A549 (cell line): ENCODE measurements around the gene THEM4. TPM values are rescaled to one million over a fixed set of nuclear protein-coding genes. Genes with fewer than 3 reads are reported as not detected.
A peak's percentile ranks its signal among the peaks of the same experiment; 100 is the strongest.
"Not testable (repeated sequence)": the region's sequence is repeated elsewhere in the genome, so short reads cannot be mapped to it uniquely, and the experiment has no call there.

ENCODE experiments used
- ATAC-seq, 2 experiments: fragments of 200-7000 bp in 1 of 2; fragments of >200 bp in 1 of 2; cut with Nextera tagmentation in 1 of 2; cut with Tn5 transposase in 1 of 2; 3 replicates each; pipeline versions ENCODE4 v1.8.0 to v1.9.1; 2018 to 2020; ENCODE audit warnings: mild to moderate bottlenecking in 1 of 2, moderate library complexity in 1 of 2
- CTCF ChIA-PET: fragments of 300-600 bp; sonication (Branson Sonifier 250); formaldehyde crosslinking; extraction: SDS; loops from one replicate; lab custom pipeline; 2021; ENCODE audit warnings: antibody characterized with exemption, inconsistent platforms; lab: Yijun Ruan, JAX
- POLR2A ChIA-PET: fragments of 350-600 bp; formaldehyde crosslinking; extraction: SDS; loops from one replicate; lab custom pipeline; 2021; ENCODE audit warnings: antibody characterized with exemption, inconsistent platforms; lab: Yijun Ruan, JAX
- DNase-seq, 2 experiments: peaks; one replicate each; pipeline versions ENCODE4 v3.0.0 to v3.0.0-alpha.2; 2011 to 2016; ENCODE audit warnings: low read depth in 1 of 2, low spot score in 1 of 2
- FAIRE-seq: peaks from 2 replicates; lab custom pipeline; 2011; peaks lifted over from hg19 to GRCh38; lab: Jason Lieb, UNC
- H3K27ac ChIP-seq, 2 experiments: fragments of >200 bp; sonication (Bioruptor Twin); formaldehyde crosslinking; 3 replicates each; pipeline ENCODE4 v1.5.1; 2016 to 2017
- H3K4me1 ChIP-seq: fragments of >200 bp; sonication (Bioruptor Twin); formaldehyde crosslinking; 3 replicates; pipeline ENCODE4 v1.6.1; 2016
- H3K4me2 ChIP-seq: fragments of >200 bp; sonication (Bioruptor Twin); formaldehyde crosslinking; 3 replicates; pipeline ENCODE4 v1.6.1; 2016
- H3K4me3 ChIP-seq: fragments of >200 bp; sonication (Bioruptor Twin); formaldehyde crosslinking; 3 replicates; pipeline ENCODE4 v1.5.1; 2016
- H3K9me3 ChIP-seq: fragments of >200 bp; sonication (Bioruptor Twin); formaldehyde crosslinking; 3 replicates; pipeline ENCODE4 v1.6.1; 2016
- CHD4 ChIP-seq: fragments of 200-600 bp; sonication (generic); IDR thresholded peaks from 2 replicates; pipeline ENCODE4 v1.6.1; 2016; ENCODE audit warnings: antibody characterized with exemption, mild to moderate bottlenecking, borderline replicate concordance
- FOSB ChIP-seq: fragments of 250-450 bp; sonication (Bioruptor Pico); IDR thresholded peaks from 2 replicates; pipeline ENCODE4 v1.5.0; 2020; ENCODE audit warnings: mild to moderate bottlenecking, moderate library complexity
- HOXA7 ChIP-seq: fragments of 250-450 bp; sonication (Bioruptor Pico); IDR thresholded peaks from 2 replicates; pipeline ENCODE4 v1.5.0; 2020; ENCODE audit warnings: mild to moderate bottlenecking, moderate library complexity
- HOXB13 ChIP-seq: fragments of 250-450 bp; sonication (Bioruptor Pico); IDR thresholded peaks from 2 replicates; pipeline ENCODE4 v1.5.0; 2020; ENCODE audit warnings: low read depth, mild to moderate bottlenecking, moderate library complexity
- HOXB5 ChIP-seq: fragments of 250-450 bp; sonication (Bioruptor Pico); IDR thresholded peaks from 2 replicates; pipeline ENCODE4 v1.5.0; 2020; ENCODE audit warnings: mild to moderate bottlenecking, moderate library complexity
- JUN ChIP-seq, 2 experiments: fragments of >200 bp; sonication (Bioruptor Twin); formaldehyde crosslinking; IDR thresholded peaks; 2 replicates in 1 of 2; 3 replicates in 1 of 2; pipeline ENCODE4 v1.6.1; 2016 to 2017
- MAFK ChIP-seq: fragments of 450-650 bp; IDR thresholded peaks from 2 replicates; pipeline ENCODE4 v1.6.1; 2014; ENCODE audit not compliant: partially characterized antibody
- MYC ChIP-seq: IDR thresholded peaks from 2 replicates; pipeline ENCODE4 v1.6.1; 2012; ENCODE audit warnings: mild to moderate bottlenecking, inconsistent platforms, low read length, improper control_type of control experiment, borderline replicate concordance
- NFE2L2 ChIP-seq: fragments of 150-350 bp; conservative IDR thresholded peaks from 2 replicates; pipeline ENCODE4 v1.6.1; 2014; ENCODE audit warnings: low read length
- SMC3 ChIP-seq: fragments of >200 bp; sonication (Bioruptor Twin); formaldehyde crosslinking; IDR thresholded peaks from 3 replicates; pipeline ENCODE4 v1.6.1; 2018; ENCODE audit warnings: inconsistent platforms
- SREBF2 ChIP-seq: fragments of 450-650 bp; IDR thresholded peaks from 2 replicates; pipeline ENCODE4 v1.6.1; 2014; ENCODE audit warnings: mild to moderate bottlenecking, moderate library complexity
- TFCP2L1 ChIP-seq: fragments of 250-450 bp; sonication (Bioruptor Pico); IDR thresholded peaks from 2 replicates; pipeline ENCODE4 v1.5.0; 2021; ENCODE audit warnings: mild to moderate bottlenecking
- TP53 ChIP-seq: fragments of 250-450 bp; sonication (Bioruptor Pico); IDR thresholded peaks from 2 replicates; pipeline ENCODE4 v1.5.0; 2021; ENCODE audit warnings: mild to moderate bottlenecking, moderate library complexity
- WGBS: methylation state at CpG from one replicate; pipeline ENCODE4 v1.1.6; 2017; ENCODE audit errors: missing lambda C conversion rate; 5-methylcytosine and 5-hydroxymethylcytosine counted together
- polyA plus RNA-seq, 4 experiments: library from polyadenylated mRNA; depleted of rRNA in 3 of 4; stranded (reverse); fragments of >200 nt; fragmentation: RNase III in 1 of 4; extraction: RNeasy Plus Mini Kit Qiagen cat#74134 plus additional on column Dnase treatment in 1 of 4; gene quantifications; 2 replicates in 3 of 4; 3 replicates in 1 of 4; pipeline ENCODE4 v1.2.3, GENCODE V29; 2011 to 2017
- TF ChIP-seq, protein P1 (sequence below): fragments of >200 bp; sonication (Bioruptor Twin); formaldehyde crosslinking; IDR thresholded peaks from 3 replicates; pipeline ENCODE4 v1.6.1; 2016
- TF ChIP-seq, protein P2 (sequence below): fragments of 450-650 bp; IDR thresholded peaks from 2 replicates; pipeline ENCODE4 v1.6.1; 2014; ENCODE audit warnings: antibody characterized with exemption
- TF ChIP-seq, protein P3 (sequence below): fragments of 250-450 bp; sonication (Bioruptor Pico); IDR thresholded peaks from 2 replicates; pipeline ENCODE4 v1.5.0; 2020; ENCODE audit warnings: low read depth, mild to moderate bottlenecking, moderate library complexity
- TF ChIP-seq, protein P4 (sequence below): fragments of 200-600 bp; sonication (generic); IDR thresholded peaks from 2 replicates; pipeline ENCODE4 v1.6.1; 2016; ENCODE audit warnings: antibody characterized with exemption, mild to moderate bottlenecking, moderate library complexity
- TF ChIP-seq, protein P5 (sequence below): fragments of >200 bp; sonication (Bioruptor Twin); formaldehyde crosslinking; IDR thresholded peaks from 2 replicates; pipeline ENCODE4 v1.6.1; 2016

The THEM4 gene
- polyA plus RNA-seq, 2 of the 4 experiments (the other 2 are of a cell fraction): 16.6 to 32.3 TPM

DNA sequence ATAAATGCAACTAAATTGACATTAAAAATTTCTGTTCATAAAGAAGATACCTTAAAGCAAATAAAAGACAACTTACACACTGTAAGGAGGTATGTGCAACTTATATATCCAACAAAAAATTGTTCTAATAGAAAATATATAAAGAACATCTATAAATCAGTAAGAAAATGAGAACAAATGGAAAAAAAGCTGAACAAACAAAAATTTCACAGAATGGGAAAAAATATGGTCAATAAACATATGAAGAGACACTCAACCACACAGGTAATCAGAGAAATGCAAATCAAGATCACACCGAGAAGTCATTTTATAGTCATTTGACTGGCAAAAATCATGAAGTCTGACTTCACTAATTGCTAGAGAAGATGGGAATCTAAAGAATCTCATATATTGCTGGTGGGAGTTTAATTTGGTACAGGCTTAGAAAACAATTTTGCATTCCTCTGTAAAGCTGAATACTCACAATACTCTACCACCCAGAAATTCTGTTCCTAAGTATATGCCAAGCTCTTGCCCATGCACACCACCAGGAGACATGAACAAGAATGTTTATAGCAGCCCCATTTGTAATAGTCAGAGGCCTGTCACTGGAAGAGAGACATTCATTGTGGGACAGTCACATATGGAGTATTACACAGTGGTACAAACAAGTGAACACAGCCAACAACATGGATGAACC is 33.8 kb downstream of the THEM4 start:
- ATAC-seq: no peak
- H3K4me2 ChIP-seq: no peak overlapping the region
- H3K4me3 ChIP-seq: no peak overlapping the region
- no peaks in the 10 kb centered on the region for H3K9me3 ChIP-seq
- no peak for DNase-seq
- TF ChIP-seq SMC3: no peak
- TF ChIP-seq, protein P1, sequence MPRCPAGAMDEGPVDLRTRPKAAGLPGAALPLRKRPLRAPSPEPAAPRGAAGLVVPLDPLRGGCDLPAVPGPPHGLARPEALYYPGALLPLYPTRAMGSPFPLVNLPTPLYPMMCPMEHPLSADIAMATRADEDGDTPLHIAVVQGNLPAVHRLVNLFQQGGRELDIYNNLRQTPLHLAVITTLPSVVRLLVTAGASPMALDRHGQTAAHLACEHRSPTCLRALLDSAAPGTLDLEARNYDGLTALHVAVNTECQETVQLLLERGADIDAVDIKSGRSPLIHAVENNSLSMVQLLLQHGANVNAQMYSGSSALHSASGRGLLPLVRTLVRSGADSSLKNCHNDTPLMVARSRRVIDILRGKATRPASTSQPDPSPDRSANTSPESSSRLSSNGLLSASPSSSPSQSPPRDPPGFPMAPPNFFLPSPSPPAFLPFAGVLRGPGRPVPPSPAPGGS: no peak
- TF ChIP-seq FOSB (CRISPR knock-in tag): no peak
- TF ChIP-seq CHD4: no peak
- TF ChIP-seq, protein P2, sequence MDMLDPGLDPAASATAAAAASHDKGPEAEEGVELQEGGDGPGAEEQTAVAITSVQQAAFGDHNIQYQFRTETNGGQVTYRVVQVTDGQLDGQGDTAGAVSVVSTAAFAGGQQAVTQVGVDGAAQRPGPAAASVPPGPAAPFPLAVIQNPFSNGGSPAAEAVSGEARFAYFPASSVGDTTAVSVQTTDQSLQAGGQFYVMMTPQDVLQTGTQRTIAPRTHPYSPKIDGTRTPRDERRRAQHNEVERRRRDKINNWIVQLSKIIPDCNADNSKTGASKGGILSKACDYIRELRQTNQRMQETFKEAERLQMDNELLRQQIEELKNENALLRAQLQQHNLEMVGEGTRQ: no peak
- TF ChIP-seq TFCP2L1 (CRISPR knock-in tag): no peak
- TF ChIP-seq, protein P3, sequence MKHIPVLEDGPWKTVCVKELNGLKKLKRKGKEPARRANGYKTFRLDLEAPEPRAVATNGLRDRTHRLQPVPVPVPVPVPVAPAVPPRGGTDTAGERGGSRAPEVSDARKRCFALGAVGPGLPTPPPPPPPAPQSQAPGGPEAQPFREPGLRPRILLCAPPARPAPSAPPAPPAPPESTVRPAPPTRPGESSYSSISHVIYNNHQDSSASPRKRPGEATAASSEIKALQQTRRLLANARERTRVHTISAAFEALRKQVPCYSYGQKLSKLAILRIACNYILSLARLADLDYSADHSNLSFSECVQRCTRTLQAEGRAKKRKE (CRISPR knock-in tag): no peak
- no peak for TF ChIP-seq TP53
- TF ChIP-seq HOXA7 (CRISPR knock-in tag): no peak
- TF ChIP-seq JUN (IDR thresholded peaks at IDR 0.05): no peak
- TF ChIP-seq, all 56 proteins: peak for 0
- H3K27ac ChIP-seq: no peak overlapping the region
- WGBS: 100% methylated on average over 1 of the region's 1 CpG
- ChIA-PET POLR2A (interaction anchor here (1.6 kb wide), 1 partner anchor 34 kb away, joined by 6 read pairs; the partner anchor contains the start of gene THEM4), CTCF (interaction anchor here (1.0 to 1.1 kb wide), 2 partner anchors 17 to 27 kb away, joined by 3 to 4 read pairs; no protein-coding TSS in a partner anchor)
- no peak for FAIRE-seq
- H3K4me1 ChIP-seq: no peaks in the 10 kb centered on the region

DNA sequence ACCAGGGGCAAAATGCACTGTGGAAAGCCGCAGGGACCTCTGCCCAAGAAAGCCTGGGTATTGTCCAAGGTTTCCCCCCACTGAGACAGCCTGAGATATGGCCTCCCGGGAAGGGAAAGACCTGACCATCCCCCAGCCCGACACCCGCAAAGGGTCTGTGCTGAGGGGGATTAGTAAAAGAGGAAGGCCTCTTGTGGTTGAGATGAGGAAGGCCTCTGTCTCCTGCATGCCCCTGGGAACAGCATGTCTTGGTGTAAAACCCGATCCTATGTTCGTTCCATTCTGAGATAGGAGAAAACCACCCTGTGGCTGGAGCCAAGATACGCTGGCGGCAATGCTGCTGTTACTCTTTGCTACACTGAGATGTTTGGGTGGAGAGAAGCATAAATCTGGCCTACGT is 36.5 kb downstream of the THEM4 start:
- DNase-seq, H3K27ac ChIP-seq, FAIRE-seq, POLR2A ChIA-PET, H3K4me3 ChIP-seq, H3K9me3 ChIP-seq, CTCF ChIA-PET, ATAC-seq, H3K4me2 ChIP-seq, H3K4me1 ChIP-seq: not testable (repeated sequence)
- 82% methylated on average over 9 of the region's 9 CpGs for WGBS

DNA sequence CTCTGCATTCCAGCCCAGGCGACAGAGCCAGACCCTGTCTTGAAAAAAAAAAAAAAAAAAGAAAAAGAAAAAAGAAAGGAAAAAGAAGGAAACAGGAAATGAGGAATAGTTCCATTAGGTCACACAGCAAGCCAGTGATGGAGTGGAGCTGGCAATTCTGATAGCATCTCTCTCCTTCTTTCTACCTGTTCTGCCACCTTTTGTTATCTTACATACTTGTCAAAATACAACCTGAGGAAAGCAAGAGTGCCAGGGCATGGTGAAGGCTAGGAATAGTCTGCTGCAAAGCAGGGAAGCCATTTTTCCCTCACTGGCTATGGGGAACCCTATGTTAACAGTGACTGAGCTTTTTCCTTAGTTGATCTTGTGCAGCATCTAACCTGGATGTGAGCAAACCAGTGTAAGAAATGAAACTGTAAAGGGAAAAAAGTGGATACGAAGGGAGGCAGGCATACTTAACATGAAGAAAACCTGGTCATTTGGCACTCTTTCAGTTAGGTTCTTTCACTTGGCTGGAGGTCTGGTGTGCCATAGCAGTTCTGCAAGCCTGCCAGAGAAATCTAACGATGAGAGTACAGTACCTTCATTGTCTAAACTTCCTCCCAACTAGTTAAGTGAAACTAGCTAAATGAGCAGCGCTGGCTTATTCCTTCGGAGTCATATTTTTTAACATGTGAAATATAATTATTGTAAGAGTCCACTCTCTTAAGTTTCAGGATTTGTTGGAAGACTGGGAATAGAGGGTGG is 37.9 kb downstream of the THEM4 start:
- Histone ChIP-seq H3K27ac (no peak overlapping the region), H3K4me3 (no peak overlapping the region), H3K9me3 (no peaks in the 10 kb centered on the region), H3K4me1 (no peaks in the 10 kb centered on the region), H3K4me2 (no peak overlapping the region)
- WGBS: 65% methylated on average over 5 of the region's 5 CpGs
- ChIA-PET POLR2A (no interaction called here), CTCF (interaction anchor here (0.6 to 1.2 kb wide), 5 partner anchors 131 to 693 kb away, joined by 3 to 5 read pairs (median 3); no protein-coding TSS in a partner anchor)
- DNase-seq (no peak), FAIRE-seq (no peak), ATAC-seq (peak in 1 of 2 experiments; percentile 30; a peak in 1 of 6 replicates)
- no peak for TF ChIP-seq HOXB13 (CRISPR knock-in tag)
- no peak for TF ChIP-seq HOXB5 (CRISPR knock-in tag)
- TF ChIP-seq, protein P4, sequence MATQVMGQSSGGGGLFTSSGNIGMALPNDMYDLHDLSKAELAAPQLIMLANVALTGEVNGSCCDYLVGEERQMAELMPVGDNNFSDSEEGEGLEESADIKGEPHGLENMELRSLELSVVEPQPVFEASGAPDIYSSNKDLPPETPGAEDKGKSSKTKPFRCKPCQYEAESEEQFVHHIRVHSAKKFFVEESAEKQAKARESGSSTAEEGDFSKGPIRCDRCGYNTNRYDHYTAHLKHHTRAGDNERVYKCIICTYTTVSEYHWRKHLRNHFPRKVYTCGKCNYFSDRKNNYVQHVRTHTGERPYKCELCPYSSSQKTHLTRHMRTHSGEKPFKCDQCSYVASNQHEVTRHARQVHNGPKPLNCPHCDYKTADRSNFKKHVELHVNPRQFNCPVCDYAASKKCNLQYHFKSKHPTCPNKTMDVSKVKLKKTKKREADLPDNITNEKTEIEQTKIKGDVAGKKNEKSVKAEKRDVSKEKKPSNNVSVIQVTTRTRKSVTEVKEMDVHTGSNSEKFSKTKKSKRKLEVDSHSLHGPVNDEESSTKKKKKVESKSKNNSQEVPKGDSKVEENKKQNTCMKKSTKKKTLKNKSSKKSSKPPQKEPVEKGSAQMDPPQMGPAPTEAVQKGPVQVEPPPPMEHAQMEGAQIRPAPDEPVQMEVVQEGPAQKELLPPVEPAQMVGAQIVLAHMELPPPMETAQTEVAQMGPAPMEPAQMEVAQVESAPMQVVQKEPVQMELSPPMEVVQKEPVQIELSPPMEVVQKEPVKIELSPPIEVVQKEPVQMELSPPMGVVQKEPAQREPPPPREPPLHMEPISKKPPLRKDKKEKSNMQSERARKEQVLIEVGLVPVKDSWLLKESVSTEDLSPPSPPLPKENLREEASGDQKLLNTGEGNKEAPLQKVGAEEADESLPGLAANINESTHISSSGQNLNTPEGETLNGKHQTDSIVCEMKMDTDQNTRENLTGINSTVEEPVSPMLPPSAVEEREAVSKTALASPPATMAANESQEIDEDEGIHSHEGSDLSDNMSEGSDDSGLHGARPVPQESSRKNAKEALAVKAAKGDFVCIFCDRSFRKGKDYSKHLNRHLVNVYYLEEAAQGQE: no peak
- TF ChIP-seq MAFK: no peak
- TF ChIP-seq SMC3: no peak
- no peak for TF ChIP-seq SREBF2
- TF ChIP-seq CHD4: no peak
- no peak for TF ChIP-seq MYC
- no peak for TF ChIP-seq NFE2L2
- TF ChIP-seq, protein P5, sequence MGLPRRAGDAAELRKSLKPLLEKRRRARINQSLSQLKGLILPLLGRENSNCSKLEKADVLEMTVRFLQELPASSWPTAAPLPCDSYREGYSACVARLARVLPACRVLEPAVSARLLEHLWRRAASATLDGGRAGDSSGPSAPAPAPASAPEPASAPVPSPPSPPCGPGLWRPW: no peak
- TF ChIP-seq, protein P3 (CRISPR knock-in tag): no peak
